ENCODE data around the gene KDM2B.

Gene KDM2B

DNA sequence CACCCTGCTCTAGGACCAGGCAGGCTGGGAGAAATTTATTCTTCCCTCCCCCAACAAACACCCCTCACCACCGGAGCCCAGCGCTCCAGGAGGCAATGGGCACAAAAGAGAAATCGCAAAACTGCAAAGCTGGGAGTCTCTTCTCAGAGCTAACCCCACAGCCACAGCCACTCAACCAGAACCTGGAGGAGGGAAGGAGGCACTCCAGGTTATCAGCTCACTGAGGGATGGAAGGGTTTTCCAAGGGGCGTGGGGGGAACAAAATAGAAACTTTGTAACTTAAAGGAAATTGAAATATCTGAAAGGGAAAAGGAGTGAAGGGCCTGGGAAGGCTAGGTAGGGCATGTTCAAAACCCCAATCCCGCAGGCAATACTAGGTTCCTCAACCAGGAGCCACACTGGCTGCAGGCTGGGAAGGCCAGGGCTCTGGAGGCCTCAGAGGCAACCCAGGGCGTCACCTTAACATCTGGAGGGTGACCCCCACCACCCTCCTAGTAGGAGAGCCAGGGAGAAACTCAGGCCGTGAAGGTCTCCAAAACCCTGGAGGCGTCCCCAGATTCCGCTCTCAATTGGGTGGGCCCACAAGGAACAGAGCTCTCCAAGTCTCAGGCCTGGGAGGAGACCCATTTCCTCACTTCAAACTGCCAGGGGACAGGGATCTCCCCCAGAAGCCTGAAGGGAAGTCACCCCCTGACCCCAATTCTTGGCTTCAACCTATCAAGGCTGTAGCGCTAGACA, 3.2 kb downstream of the KDM2B start:
- no peak overlapping the region for H3K4me3 ChIP-seq (ENCODE audit: low read depth, low read length)
- TF ChIP-seq, protein P1, sequence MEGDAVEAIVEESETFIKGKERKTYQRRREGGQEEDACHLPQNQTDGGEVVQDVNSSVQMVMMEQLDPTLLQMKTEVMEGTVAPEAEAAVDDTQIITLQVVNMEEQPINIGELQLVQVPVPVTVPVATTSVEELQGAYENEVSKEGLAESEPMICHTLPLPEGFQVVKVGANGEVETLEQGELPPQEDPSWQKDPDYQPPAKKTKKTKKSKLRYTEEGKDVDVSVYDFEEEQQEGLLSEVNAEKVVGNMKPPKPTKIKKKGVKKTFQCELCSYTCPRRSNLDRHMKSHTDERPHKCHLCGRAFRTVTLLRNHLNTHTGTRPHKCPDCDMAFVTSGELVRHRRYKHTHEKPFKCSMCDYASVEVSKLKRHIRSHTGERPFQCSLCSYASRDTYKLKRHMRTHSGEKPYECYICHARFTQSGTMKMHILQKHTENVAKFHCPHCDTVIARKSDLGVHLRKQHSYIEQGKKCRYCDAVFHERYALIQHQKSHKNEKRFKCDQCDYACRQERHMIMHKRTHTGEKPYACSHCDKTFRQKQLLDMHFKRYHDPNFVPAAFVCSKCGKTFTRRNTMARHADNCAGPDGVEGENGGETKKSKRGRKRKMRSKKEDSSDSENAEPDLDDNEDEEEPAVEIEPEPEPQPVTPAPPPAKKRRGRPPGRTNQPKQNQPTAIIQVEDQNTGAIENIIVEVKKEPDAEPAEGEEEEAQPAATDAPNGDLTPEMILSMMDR (IDR thresholded peaks at IDR 0.05; ENCODE audit: borderline replicate concordance, insufficient read depth, low read depth, low read length) = no peak

DNA sequence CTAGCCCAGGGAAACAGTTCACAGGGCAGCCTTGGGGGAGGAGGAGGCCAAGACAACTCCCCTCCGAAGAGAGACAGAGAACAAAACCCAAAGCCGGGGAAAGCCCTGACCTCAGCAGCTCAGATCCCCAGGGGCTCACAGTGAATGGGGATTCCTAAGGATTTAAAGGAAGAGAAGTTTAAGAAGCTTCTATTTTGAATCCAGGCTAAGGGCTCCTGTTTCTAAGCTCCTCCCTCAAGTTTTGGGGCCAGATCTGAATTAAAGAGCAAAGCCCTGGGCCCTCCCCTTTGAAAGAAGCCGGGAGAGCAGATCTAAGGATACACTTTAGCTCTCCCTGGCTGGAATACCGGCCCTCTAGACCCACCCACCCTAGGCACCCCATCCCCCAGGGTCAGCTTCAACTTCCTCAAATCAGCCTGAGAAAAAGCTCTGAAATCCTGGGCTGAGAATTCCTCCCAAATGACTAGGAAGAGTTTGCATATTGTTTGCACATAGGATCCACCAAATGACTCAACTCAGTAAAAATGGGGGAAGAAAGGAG, 3.9 kb downstream of the KDM2B start:
- no peak overlapping the region for H3K4me3 ChIP-seq (ENCODE audit: low read depth, low read length)
- TF ChIP-seq, protein P1 (IDR thresholded peaks at IDR 0.05; ENCODE audit: borderline replicate concordance, insufficient read depth, low read depth, low read length) = no peak

DNA sequence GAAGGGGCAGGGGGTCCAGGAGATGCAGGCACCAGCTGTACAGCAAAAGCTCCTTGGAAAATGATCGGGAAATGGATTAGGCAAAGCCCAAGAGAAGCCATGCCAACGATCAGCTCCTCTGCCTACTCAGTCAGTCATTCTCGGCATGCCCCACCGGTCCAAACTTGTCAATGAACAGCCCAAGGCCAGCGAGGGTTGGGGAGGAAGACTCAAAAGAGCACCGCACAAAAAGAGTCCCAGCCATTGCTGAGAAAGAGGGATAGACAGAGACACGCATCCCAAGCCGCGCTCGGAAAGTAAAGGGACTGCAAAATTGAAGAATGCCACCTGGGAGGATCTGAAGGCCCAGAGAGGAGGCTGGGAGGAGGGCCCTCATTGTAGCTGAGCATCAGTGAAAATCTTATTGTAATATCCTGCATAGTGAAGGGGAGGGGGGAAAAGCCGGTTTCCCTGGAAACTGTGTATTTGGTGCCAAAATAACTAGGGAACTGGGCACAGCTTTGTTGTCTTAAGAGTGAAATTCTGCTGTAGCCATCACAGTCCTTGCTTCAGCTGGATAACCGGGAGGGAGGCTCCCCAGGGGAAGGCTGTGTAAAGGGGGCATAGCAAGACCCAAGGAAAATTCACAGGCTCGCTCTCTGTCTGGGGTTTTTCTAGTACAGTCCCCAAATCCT, 4.7 kb downstream of the KDM2B start:
- TF ChIP-seq, protein P1 (IDR thresholded peaks at IDR 0.05; ENCODE audit: borderline replicate concordance, insufficient read depth, low read depth, low read length) = no peak
- H3K4me3 ChIP-seq (ENCODE audit: low read depth, low read length) = no peak overlapping the region

- TF ChIP-seq, protein P1 (IDR thresholded peaks at IDR 0.05; ENCODE audit: borderline replicate concordance, insufficient read depth, low read depth, low read length) = no peak
- H3K4me3 ChIP-seq (ENCODE audit: low read depth, low read length) = no peak overlapping the region
These were observed 5.8 kb downstream of the KDM2B start for GRCh38 chr12:121575051-121575450.

DNA sequence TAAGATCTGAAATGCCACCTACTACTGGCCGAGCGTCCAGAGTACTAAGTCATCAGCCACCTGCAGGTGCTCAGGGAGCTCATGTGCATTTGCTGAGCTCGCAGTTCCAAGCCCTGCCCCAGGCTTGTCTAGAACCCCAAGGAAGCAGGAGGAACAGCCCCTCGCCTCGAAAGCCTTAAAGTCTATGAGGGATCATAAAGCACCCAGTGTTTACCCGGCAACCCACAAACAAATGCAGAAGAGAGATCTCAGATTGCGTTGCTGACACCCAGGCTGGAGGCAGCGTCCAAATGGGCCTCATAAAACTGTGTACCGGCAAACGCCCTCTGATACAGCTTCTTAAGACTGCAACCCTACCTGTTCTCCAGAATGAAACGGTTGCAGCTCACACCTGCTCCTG, 6.8 kb downstream of the KDM2B start:
- no peak overlapping the region for H3K4me3 ChIP-seq (ENCODE audit: low read depth, low read length)
- TF ChIP-seq, protein P1 (IDR thresholded peaks at IDR 0.05; ENCODE audit: borderline replicate concordance, insufficient read depth, low read depth, low read length) = no peak

DNA sequence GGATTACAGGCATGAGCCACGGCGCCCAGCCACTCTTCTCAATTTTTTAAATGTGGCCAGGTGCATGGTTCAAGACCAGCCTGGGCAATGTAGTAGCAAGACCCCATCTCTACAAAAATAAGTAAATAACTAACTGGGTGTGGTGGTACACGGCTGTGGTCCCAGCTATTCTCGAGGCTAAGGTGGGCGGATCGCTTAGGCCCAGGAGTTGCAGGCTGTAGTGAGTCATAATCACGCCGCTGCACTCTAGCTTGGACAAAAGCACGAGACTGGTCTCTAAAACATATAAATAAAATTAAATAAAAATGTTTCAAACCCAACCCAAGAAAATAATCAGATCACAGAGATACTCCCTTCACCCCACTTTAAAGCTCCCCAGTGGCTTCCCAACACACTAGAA, 8.9 kb downstream of the KDM2B start:
- TF ChIP-seq, protein P1 (IDR thresholded peaks at IDR 0.05; ENCODE audit: borderline replicate concordance, insufficient read depth, low read depth, low read length) = no peak
- no peak overlapping the region for H3K4me3 ChIP-seq (ENCODE audit: low read depth, low read length)
